ENCODE measurements around the gene DDA1.

DDA1 gene

DNA sequence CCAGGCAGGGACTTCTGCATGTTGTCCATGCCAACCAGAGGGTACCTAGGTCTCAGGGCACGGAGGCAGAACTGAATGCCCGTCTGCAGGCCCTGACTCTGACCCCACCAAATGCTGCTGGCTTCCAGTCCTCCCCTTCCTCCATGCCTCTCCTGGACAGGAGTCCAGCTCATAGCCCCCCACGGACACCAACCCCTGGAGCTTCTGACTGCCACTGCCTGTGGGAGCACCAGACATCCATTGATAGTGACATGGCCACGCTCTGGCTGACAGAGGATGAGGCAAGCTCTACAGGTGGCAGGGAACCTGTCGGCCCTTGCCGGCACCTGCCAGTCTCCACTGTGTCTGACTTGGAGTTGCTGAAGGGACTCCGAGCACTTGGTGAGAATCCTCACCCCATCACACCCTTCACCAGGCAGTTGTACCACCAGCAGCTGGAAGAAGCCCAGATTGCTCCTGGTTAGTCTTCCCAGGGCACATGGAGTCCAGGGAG is 25.8 kb upstream of the DDA1 start:
- Histone ChIP-seq H3K27ac (ENCODE audit: extremely low read depth, low read depth, low read length) (no peak overlapping the region), H3K9me3 (ENCODE audit: control insufficient read depth, insufficient read depth, low read depth, low read length) (no peaks in the 10 kb centered on the region), H3K4me3 (ENCODE audit: low read depth, low read length) (no peak overlapping the region), H3K4me1 (ENCODE audit: control insufficient read depth, insufficient read depth, low read length) (no peaks in the 10 kb centered on the region), H3K36me3 (ENCODE audit: control insufficient read depth in 2 of 2, insufficient read depth in 1 of 2, low read length in 2 of 2) (peaks cover 0 to 6% of the 10 kb centered on the region in 2 experiments; a peak in 1 of 3 replicates)
- TF ChIP-seq GLIS1 (tag by site-specific recombination; IDR thresholded peaks at IDR 0.05) (peak; percentile 90), SP7 (tag by site-specific recombination; IDR thresholded peaks at IDR 0.05) (no peak), ZNF169 (tag by site-specific recombination; IDR thresholded peaks at IDR 0.05) (no peak), ZNF433 (tag by site-specific recombination; IDR thresholded peaks at IDR 0.05; ENCODE audit: low read depth) (no peak), ZNF747 (tag by site-specific recombination; IDR thresholded peaks at IDR 0.05) (no peak), SCRT2 (tag by site-specific recombination; IDR thresholded peaks at IDR 0.05) (peak; percentile 98), GLIS2 (tag by site-specific recombination; IDR thresholded peaks at IDR 0.05) (peak; percentile 23; the same call in 1 of the 2 replicates), SCRT1 (tag by site-specific recombination; IDR thresholded peaks at IDR 0.05; ENCODE audit: borderline replicate concordance) (peak; percentile 99)
- TF ChIP-seq, protein P1, sequence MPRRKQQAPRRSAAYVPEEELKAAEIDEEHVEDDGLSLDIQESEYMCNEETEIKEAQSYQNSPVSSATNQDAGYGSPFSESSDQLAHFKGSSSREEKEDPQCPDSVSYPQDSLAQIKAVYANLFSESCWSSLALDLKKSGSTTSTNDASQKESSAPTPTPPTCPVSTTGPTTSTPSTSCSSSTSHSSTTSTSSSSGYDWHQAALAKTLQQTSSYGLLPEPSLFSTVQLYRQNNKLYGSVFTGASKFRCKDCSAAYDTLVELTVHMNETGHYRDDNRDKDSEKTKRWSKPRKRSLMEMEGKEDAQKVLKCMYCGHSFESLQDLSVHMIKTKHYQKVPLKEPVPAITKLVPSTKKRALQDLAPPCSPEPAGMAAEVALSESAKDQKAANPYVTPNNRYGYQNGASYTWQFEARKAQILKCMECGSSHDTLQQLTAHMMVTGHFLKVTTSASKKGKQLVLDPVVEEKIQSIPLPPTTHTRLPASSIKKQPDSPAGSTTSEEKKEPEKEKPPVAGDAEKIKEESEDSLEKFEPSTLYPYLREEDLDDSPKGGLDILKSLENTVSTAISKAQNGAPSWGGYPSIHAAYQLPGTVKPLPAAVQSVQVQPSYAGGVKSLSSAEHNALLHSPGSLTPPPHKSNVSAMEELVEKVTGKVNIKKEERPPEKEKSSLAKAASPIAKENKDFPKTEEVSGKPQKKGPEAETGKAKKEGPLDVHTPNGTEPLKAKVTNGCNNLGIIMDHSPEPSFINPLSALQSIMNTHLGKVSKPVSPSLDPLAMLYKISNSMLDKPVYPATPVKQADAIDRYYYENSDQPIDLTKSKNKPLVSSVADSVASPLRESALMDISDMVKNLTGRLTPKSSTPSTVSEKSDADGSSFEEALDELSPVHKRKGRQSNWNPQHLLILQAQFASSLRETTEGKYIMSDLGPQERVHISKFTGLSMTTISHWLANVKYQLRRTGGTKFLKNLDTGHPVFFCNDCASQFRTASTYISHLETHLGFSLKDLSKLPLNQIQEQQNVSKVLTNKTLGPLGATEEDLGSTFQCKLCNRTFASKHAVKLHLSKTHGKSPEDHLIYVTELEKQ (tag by site-specific recombination; IDR thresholded peaks at IDR 0.05; ENCODE audit: borderline replicate concordance): no peak
- TF ChIP-seq, protein P2, sequence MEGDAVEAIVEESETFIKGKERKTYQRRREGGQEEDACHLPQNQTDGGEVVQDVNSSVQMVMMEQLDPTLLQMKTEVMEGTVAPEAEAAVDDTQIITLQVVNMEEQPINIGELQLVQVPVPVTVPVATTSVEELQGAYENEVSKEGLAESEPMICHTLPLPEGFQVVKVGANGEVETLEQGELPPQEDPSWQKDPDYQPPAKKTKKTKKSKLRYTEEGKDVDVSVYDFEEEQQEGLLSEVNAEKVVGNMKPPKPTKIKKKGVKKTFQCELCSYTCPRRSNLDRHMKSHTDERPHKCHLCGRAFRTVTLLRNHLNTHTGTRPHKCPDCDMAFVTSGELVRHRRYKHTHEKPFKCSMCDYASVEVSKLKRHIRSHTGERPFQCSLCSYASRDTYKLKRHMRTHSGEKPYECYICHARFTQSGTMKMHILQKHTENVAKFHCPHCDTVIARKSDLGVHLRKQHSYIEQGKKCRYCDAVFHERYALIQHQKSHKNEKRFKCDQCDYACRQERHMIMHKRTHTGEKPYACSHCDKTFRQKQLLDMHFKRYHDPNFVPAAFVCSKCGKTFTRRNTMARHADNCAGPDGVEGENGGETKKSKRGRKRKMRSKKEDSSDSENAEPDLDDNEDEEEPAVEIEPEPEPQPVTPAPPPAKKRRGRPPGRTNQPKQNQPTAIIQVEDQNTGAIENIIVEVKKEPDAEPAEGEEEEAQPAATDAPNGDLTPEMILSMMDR (tag by site-specific recombination; IDR thresholded peaks at IDR 0.05): no peak
- CTCF ChIA-PET: interaction anchor here (0.6 to 4.1 kb wide), 15 partner anchors 18 to 1884 kb away, joined by 3 to 37 read pairs (median 4); partner anchors contain the start of genes ABHD8, BABAM1, MRPL34 and USHBP1
- POLR2A ChIA-PET: no interaction called here

DNA sequence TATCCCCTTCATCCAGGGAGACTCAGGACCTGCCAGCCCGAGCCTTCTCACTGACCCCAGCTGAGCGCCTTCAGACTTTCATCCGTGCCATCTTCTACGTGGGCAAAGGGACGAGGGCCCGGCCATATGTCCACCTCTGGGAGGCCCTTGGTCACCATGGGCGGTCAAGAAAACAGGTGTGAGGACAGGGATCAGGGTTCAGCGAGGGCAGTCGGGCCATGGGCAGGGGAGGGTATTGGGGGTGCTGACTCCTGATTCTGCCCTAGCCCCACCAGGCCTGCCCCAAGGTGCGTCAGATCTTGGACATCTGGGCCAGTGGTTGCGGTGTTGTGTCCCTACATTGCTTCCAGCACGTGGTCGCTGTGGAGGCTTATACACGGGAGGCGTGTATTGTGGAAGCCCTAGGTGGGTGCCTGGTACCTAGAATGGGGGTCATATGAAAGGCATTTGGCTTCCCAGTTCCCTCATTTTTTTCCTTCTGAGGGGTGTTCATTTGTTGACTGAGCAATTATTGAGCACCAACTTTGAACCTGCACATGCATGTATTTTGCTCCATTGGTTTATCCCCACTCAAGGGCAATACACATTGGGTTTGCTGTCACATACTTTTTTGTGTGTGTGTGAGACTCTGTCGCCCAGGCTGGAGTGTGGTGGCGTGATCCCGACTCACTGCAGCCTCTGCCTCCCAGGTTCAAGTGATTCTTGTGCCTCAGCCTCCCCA is 23.8 kb upstream of the DDA1 start:
- Histone ChIP-seq H3K4me1 (ENCODE audit: control insufficient read depth, insufficient read depth, low read length) (no peaks in the 10 kb centered on the region), H3K4me3 (ENCODE audit: low read depth, low read length) (no peak overlapping the region), H3K36me3 (ENCODE audit: control insufficient read depth in 2 of 2, insufficient read depth in 1 of 2, low read length in 2 of 2) (no peaks in the 10 kb centered on the region), H3K9me3 (ENCODE audit: control insufficient read depth, insufficient read depth, low read depth, low read length) (no peaks in the 10 kb centered on the region), H3K27ac (ENCODE audit: extremely low read depth, low read depth, low read length) (no peak overlapping the region)
- no peak for TF ChIP-seq ZBTB48 (tag by site-specific recombination; IDR thresholded peaks at IDR 0.05)
- TF ChIP-seq ZNF792 (tag by site-specific recombination; IDR thresholded peaks at IDR 0.05): peak; percentile 97
- ChIA-PET POLR2A (interaction anchor here (0.6 kb wide), 1 partner anchor 25 kb away, joined by 3 read pairs; no protein-coding TSS in a partner anchor), CTCF (interaction anchor here (0.6 to 1.0 kb wide), 2 partner anchors 24 to 45 kb away, joined by 3 to 7 read pairs; no protein-coding TSS in a partner anchor)

DNA sequence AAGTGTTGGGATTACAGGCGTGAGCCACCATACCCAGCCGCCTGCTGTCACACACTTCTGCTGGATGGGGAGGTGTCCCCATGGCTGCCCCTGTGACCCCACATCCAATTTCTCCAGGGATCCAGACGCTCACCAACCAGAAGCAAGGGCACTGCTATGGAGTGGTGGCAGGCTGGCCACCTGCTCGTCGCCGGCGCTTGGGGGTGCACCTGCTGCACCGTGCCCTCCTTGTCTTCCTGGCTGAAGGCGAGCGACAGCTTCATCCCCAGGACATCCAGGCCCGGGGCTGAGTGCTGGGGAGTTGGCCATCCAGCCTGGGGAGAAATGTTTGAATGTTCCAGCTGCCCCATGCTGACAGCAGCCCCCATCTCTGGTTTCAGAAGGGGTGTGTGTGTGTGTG is 23.1 kb upstream of the DDA1 start:
- TF ChIP-seq, protein P3, sequence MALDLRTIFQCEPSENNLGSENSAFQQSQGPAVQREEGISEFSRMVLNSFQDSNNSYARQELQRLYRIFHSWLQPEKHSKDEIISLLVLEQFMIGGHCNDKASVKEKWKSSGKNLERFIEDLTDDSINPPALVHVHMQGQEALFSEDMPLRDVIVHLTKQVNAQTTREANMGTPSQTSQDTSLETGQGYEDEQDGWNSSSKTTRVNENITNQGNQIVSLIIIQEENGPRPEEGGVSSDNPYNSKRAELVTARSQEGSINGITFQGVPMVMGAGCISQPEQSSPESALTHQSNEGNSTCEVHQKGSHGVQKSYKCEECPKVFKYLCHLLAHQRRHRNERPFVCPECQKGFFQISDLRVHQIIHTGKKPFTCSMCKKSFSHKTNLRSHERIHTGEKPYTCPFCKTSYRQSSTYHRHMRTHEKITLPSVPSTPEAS (tag by site-specific recombination; IDR thresholded peaks at IDR 0.05): peak; percentile 87; the same call in 1 of the 2 replicates
- TF ChIP-seq ZBTB8A (tag by site-specific recombination; IDR thresholded peaks at IDR 0.05): no peak
- Histone ChIP-seq H3K9me3 (ENCODE audit: control insufficient read depth, insufficient read depth, low read depth, low read length) (no peaks in the 10 kb centered on the region), H3K36me3 (ENCODE audit: control insufficient read depth in 2 of 2, insufficient read depth in 1 of 2, low read length in 2 of 2) (no peaks in the 10 kb centered on the region), H3K4me1 (ENCODE audit: control insufficient read depth, insufficient read depth, low read length) (no peaks in the 10 kb centered on the region), H3K27ac (ENCODE audit: extremely low read depth, low read depth, low read length) (no peak overlapping the region), H3K4me3 (ENCODE audit: low read depth, low read length) (no peak overlapping the region)
- CTCF ChIA-PET: interaction anchor here (0.6 kb wide), 1 partner anchor 13 kb away, joined by 3 read pairs; no protein-coding TSS in a partner anchor
- POLR2A ChIA-PET: no interaction called here

Measured in HEK293 (cell line).